Mesenteric fat pad (tissue), 1 donor: ENCODE measurements around the gene CRNN. TPM values are rescaled to one million over a fixed set of nuclear protein-coding genes. Genes with fewer than 3 reads are reported as not detected.

Source experiments
- DNase-seq: peaks from one replicate; pipeline ENCODE4 v3.0.0-alpha.2; 2020; ENCODE audit warnings: low spot score
- long read RNA-seq: library from polyadenylated mRNA; unstranded; transcript quantifications from one replicate; pipeline ENCODE4 v2.0.0, GENCODE V29; 2020
- total RNA-seq: library from RNA; stranded (reverse); fragmentation: NEBNext Ultra II Directional; extraction: Animal tissue kit (Norgen Biotek cat#: 25700); gene quantifications from one replicate; pipeline ENCODE4 v1.2.1, GENCODE V29; 2021
- donor health status: DM: yes; HTN: yes; CAD: no.

The CRNN gene
- total RNA-seq = not detected
- long read RNA-seq = 0 reads

- no peak for DNase-seq
These were observed at the start of gene CRNN for GRCh38 chr1:152413909-152414308. Gene CRNN (minus strand): TSS chr1:152414263. CDS start chr1:152412233, 2,030 bp downstream.

DNA sequence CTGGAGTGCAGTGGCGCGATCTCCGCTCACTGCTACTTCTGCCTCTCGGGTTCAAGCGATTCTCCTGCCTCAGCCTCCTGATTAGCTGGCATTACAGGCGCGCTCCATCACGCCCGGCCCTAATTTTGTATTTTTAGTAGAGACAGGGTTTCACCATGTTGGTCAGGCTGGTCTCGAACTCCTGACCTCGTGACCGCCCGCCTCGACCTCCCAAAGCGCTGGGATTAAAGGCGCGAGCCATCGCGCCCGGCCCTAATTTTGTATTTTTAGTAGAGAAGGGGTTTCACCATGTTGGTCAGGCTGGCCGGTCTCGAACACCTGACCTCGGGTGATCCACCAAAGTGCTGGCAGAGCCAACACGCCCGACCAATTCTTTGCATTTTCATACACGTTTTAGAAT lies 48.6 kb upstream of the CRNN start:
- DNase-seq = no peak

DNA sequence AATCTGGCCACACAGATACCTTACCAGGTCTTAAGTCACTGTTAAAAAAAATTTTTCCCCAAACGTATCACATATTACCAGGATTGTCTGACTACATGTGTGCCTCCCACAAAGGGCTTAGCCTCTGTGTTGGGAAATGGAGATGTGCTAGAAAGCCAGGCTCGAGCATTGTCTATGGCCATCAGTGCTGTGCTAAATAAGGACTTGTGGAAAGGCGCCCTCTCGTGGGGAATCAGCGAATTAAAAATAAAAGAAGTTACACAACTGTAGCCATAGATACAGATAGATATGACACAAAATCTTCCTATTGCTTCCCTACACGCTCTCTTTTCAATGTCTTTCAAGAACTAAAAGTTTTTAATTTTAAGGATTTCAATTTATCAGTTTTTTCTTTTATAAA lies 47.5 kb upstream of the CRNN start:
- DNase-seq = no peak

GRCh38 chr1:152460529-152460899 lies 46.5 kb upstream of the CRNN start:
- no peak for DNase-seq

DNA sequence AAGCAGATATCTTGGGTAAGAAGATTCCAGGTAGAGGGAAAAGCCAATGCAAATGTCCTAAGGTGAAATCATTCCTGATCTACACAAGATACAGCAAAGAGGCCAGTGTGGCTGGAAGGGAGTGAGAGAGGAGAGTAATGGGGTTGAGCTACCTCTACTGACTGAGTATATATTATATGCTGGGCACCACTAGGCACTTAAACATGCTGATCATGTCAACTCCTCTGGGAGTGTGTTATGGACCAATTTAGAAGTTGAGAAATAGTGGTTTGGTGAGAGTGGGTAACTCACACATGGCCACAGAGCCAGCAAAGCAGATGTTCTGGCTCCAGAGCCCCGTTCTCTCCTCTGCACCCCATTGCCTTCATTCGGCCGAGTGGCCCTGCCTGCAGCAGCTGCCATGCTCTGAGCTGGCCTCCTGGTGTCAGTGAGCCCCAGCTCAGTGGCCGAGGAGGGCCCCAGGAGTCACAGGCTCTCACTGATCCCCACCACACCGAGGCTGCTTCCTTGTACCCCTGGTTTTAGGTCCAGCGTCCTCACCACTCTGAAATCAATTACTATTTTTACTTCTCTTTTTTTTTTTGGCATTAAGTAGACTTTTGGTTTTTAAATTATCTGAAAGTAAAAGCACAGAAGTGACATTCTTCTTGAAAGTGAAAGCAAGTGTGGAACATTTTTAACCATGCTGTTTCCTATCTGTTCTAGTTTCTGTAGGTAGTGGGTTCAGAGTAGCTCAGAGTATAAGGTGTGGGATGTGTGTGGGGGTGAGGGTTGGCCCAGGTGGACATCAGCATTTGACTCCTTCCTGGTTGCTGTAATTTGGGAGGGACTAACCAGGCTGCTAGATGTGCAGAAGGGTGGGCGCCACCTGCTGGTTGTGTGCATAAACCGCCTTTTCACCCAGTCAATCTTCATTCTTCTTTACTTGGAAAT lies 45.8 kb upstream of the CRNN start:
- DNase-seq = no peak

DNA sequence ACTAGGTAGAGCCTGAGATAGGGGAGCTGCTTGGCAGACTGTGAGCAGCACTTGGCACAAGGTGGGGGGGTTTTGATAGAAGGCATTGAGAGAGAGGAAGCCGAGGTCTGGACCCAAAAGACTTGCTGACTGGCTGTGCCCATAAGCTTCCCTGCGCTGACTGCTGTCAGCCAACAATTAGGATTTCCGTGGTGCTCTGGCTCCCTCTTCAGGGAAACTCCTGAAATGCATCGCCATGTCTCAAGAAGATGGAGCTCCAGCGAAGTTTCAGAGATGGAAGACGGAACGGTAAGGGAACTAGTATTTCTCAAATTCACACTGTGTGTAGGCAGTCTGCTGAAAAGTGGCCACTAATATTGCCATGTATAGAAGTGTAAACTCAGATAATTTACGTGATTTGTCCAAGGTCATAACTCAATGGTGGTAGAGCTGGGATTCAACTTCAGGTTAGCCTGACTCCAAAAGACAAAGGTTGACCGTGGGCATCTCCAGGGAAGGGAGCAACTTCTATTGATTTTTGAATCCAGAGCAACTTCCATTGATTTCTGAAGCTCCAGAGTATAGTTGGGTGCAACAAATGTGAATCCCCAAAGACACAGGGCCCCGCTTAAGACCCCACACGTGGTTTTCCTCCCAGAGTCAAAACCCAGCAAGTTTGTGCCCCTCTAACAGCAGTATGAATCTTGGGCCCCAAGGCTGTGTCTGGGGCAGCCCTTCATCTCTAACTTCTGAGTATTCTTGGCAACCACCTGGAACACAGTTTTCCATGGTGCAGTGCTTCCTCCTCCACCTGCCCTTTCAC lies 44.5 kb upstream of the CRNN start:
- DNase-seq = no peak

DNA sequence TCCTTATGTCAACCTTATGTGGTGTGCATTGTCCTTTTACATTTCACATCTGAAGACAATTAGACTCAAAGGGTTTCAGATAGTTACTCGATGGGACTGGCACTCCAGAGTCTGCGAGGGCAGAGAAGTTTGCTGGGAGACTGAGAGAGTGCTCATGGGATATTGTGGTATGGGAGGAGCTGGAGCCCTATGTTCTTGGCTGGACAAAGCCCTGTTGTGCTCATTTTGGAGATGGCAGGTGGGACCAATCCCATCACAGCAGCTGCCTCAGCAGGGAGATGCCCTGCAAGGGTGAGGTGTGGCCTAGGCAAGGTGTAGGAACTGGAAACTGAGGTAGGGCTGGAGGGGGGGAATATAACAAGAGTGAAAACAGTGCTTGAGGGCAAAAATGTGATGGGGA lies 43.5 kb upstream of the CRNN start:
- no peak for DNase-seq

DNA sequence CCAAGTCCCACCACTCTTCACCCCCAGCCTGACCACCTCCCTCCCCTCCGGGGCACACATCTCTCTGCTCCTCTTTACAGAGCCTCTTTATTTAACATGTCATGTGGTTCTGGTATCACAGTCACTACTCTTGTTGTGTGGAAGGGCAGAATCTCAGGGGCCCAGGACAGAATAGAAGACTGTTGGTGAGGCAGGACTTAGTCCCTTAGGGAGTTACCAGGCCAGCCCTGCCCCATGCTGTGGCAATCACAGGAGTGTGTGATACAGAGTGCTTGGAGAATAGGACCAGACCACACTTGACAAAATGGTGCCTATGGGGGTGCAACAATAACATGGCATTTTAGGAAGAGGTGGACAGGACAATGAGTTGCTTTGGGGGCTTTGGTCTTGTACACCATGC lies 43.0 kb upstream of the CRNN start:
- no peak for DNase-seq

DNA sequence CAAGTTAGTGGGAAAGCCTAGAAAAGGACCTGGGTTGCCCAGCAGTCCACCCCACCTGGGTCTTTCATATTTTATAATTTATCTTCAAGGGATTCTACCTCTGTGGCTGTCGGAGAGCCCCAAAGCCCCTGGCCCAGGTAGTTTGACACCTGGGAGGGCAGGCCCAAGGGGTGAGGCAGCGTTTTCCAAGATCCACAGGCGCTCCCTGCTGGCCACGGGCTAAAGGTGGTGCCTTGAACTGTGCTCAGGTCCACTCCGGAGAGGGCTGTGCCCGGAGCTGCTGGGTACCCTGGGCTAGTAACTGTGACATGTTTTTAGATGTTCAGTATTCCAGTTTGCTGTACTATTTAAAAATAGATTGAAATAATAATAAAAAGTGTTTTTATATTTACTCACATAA lies 37.2 kb upstream of the CRNN start:
- no peak for DNase-seq

GRCh38 chr1:152449661-152450060 lies 35.6 kb upstream of the CRNN start:
- DNase-seq = no peak

GRCh38 chr1:152448496-152448895 lies 34.4 kb upstream of the CRNN start:
- DNase-seq = no peak

GRCh38 chr1:152448095-152448494 lies 34.0 kb upstream of the CRNN start:
- no peak for DNase-seq

- no peak for DNase-seq
These were observed 33.4 kb upstream of the CRNN start for GRCh38 chr1:152447484-152447883.

GRCh38 chr1:152444045-152444444 lies 30.0 kb upstream of the CRNN start:
- DNase-seq = no peak

DNA sequence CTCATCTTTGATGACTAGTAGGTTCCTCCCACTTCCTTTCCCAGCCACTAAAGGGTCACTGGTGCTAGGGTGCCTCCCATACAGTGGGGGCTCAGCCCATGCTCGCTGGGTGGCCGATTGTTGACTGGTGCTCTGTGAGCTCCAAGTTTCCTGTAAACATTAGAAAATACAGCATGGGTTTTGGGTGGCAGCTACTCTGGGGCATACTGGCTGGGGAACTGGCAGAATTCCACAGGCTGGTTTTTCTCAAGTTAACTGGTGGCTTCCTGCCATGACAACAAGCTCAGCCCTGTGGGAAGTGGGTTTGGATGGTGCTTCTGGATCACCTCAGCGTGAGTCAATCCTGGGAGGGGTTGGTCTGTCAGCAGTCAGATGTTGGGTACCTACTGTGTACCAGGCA lies 28.7 kb upstream of the CRNN start:
- DNase-seq = no peak

GRCh38 chr1:152442301-152442700 lies 28.2 kb upstream of the CRNN start:
- DNase-seq = no peak

DNA sequence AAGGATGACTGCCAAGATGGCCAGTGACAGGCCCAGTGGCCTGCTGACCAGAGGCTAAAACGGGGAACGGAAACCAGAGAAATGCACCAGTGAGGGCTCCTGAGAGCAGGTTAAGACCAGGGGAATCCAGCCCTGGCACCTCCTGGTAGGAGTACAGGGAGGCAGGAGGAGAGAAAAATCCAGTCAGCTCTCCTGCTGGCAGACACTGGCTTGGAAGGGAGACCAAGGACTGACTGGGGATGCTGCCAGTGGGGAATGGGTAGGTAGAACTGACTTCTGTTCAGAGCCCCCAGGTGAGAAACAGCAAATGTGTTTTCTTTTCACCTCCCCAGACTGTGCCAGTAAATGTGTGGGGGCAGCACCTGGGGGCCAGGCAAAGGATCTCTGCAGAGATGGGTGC lies 27.7 kb upstream of the CRNN start:
- no peak for DNase-seq

DNA sequence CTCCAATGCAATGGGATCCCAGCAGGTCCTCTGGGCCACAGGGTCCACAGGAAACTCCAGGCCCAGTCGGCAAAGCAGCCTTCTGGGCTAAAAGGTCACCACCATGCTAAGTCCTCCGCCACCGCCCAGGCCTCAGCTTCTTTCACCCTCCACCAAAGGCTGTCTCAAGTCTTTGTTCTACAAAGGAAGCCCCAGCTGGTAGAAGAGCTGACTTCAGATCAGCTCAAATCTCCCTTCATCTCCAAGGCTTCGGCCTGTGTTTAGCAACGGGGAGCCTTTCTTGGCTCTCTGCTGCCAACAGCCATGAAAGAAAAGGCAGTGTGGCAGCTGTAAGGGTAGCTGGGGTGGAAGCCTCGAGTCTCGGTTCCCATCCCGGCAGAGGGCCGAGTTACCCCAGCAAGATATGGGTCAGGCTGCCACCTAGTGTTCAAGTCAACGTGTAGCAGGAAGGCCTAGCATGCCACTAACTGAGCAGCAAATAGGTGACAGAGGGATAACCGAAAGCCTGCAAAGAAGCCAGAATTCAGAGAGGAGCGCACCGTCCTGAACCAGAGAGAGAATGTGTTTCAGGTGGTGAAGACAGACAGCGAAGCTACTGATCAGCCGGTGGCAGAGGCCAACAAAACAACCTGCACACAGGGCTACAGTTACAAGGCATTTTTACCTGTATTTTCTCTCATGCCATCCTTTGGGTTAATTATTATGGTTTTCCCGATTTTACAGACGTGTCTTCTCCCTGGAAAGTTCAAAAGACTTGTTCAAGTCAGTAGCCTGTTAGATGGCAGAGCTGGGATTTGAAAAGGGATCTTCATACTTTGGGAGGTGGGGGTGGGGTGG lies 26.8 kb upstream of the CRNN start:
- DNase-seq = no peak

DNA sequence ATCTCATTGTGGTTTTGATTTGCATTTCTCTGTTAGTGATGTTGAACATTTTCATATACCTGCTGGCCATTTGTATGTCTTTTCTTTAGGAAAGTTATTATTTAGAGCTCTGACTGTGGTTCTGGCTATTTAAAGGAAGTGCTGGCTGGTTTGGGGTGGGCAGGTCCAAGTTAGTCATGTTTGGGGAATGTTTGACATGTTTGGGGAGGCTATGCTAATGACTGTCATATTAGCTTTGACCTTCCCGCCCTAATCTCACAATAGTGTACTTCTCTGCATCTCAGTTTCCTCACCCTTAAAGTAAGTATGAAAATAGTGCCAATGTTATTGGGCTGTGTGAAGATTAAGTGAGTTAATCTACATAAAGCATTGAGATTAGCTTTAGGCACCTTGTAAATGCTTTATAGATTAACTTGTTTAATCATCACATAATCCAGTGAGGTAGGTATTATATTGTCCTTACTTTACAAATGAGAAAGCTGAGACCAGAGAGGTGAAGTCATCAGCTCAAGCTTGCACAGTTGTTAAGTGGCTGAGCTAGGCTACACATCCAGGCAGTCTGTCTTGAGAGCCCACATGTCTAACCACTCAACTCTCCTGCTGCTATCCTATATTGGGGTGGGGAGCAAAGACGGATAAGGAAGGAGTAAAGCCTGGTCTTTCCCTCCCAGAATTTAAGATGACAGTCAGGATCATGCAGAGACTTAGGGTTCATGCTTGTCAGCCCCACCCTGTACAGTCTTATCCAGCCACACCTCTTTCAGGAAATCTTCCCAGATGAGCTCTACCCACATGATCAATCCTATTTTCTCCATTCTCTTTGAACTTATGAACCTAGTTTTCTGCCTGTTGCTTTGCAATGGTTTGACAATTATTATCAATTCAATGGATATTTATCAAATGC lies 22.8 kb upstream of the CRNN start:
- DNase-seq = no peak

DNA sequence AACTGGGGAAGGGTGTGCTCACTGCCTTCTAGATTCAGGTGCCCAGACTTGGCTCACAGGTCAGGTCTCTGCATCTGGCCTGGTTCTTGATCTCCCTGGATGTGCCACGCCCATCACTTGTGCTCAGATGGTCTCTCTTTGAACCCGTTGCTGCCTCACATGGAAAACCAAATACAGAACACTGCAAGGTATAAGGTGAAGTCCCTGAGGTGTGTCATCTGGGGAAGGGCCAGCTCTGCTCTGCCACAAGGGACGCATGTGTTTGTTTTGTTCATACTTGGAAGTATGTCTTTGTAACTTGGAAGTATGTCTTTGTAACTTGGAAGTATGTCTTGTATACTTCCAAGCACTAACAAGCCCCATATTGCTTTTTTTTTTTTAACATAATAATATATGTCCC lies 13.4 kb upstream of the CRNN start:
- no peak for DNase-seq

GRCh38 chr1:152426731-152427130 lies 12.7 kb upstream of the CRNN start:
- no peak for DNase-seq
